H9 (cell line): ENCODE data around the gene ANGEL1. TPM values are rescaled to one million over a fixed set of nuclear protein-coding genes. Genes with fewer than 3 reads are reported as not detected.
A peak's percentile ranks its signal among the peaks of the same experiment; 100 is the strongest.

Source experiments
- DNase-seq: peaks from one replicate; pipeline ENCODE4 v3.0.0-alpha.2; 2017
- H2AFZ ChIP-seq: one replicate; pipeline ENCODE4 v1.6.1; 2013; ENCODE audit warnings: mild to moderate bottlenecking, low read length, control low read depth, moderate library complexity
- H2AK5ac ChIP-seq: 2 replicates; pipeline ENCODE4 v1.6.1; 2013; ENCODE audit warnings: low read length, control low read depth, mixed read lengths; ENCODE audit not compliant: insufficient read length
- H2BK120ac ChIP-seq: one replicate; pipeline ENCODE4 v1.6.1; 2013; ENCODE audit warnings: low read depth, mild to moderate bottlenecking, low read length, control low read depth, inconsistent platforms; ENCODE audit not compliant: poor library complexity, severe bottlenecking
- H2BK12ac ChIP-seq: 2 replicates; pipeline ENCODE4 v1.6.1; 2013; ENCODE audit warnings: low read length, control low read depth, mixed read lengths, low read depth; ENCODE audit not compliant: insufficient read length
- H2BK15ac ChIP-seq: 2 replicates; pipeline ENCODE4 v1.6.1; 2013; ENCODE audit warnings: low read depth, low read length, control low read depth
- H2BK20ac ChIP-seq: one replicate; pipeline ENCODE4 v1.6.1; 2013; ENCODE audit warnings: low read depth, mild to moderate bottlenecking, low read length, control low read depth, inconsistent platforms; ENCODE audit not compliant: poor library complexity, severe bottlenecking
- H2BK5ac ChIP-seq: 2 replicates; pipeline ENCODE4 v1.6.1; 2013; ENCODE audit warnings: low read length, control low read depth, mixed read lengths; ENCODE audit not compliant: insufficient read length
- H3K14ac ChIP-seq: 2 replicates; pipeline ENCODE4 v1.6.1; 2013; ENCODE audit warnings: low read length, control low read depth; ENCODE audit not compliant: insufficient read depth
- H3K18ac ChIP-seq: 2 replicates; pipeline ENCODE4 v1.6.1; 2013; ENCODE audit warnings: low read depth, mild to moderate bottlenecking, mixed read lengths, low read length, control low read depth; ENCODE audit not compliant: insufficient read length
- H3K23ac ChIP-seq: 2 replicates; pipeline ENCODE4 v1.6.1; 2013; ENCODE audit warnings: low read length, control low read depth, mixed read lengths, low read depth; ENCODE audit not compliant: insufficient read length
- H3K23me2 ChIP-seq: 2 replicates; pipeline ENCODE4 v1.6.1; 2013; ENCODE audit warnings: low read depth, mild to moderate bottlenecking, mixed read lengths, low read length, control low read depth; ENCODE audit not compliant: insufficient read length, poor library complexity, severe bottlenecking
- H3K27ac ChIP-seq: 2 replicates; pipeline ENCODE4 v1.5.1; 2013; ENCODE audit warnings: low read length, control low read depth, mixed read lengths, low read depth; ENCODE audit not compliant: insufficient read length
- H3K27me3 ChIP-seq: 2 replicates; pipeline ENCODE4 v1.6.1; 2013; ENCODE audit warnings: low read length, control low read depth, inconsistent platforms; ENCODE audit not compliant: insufficient read depth
- H3K4ac ChIP-seq: 2 replicates; pipeline ENCODE4 v1.6.1; 2013; ENCODE audit warnings: low read depth, mild to moderate bottlenecking, control low read depth, inconsistent platforms, low read length, moderate library complexity
- H3K4me1 ChIP-seq: 2 replicates; pipeline ENCODE4 v1.6.1; 2013; ENCODE audit warnings: low read length, control low read depth, inconsistent platforms; ENCODE audit not compliant: insufficient read depth
- H3K4me2 ChIP-seq: 2 replicates; pipeline ENCODE4 v1.6.1; 2013; ENCODE audit warnings: low read length, control low read depth, mixed read lengths; ENCODE audit not compliant: insufficient read length, insufficient read depth
- H3K56ac ChIP-seq: 2 replicates; pipeline ENCODE4 v1.6.1; 2013; ENCODE audit warnings: low read depth, mild to moderate bottlenecking, mixed read lengths, low read length, control low read depth; ENCODE audit not compliant: insufficient read length
- H3K79me1 ChIP-seq: 2 replicates; pipeline ENCODE4 v1.6.1; 2013; ENCODE audit warnings: low read depth, mild to moderate bottlenecking, moderate library complexity, low read length, control low read depth, inconsistent platforms; ENCODE audit not compliant: insufficient read depth, poor library complexity, severe bottlenecking
- H3K79me2 ChIP-seq: 2 replicates; pipeline ENCODE4 v1.6.1; 2013; ENCODE audit warnings: low read length, control low read depth, inconsistent platforms; ENCODE audit not compliant: insufficient read depth
- H3K9ac ChIP-seq: 2 replicates; pipeline ENCODE4 v1.6.1; 2013; ENCODE audit warnings: low read length, control low read depth, mixed read lengths; ENCODE audit not compliant: insufficient read length; ENCODE audit errors: extremely low read depth
- H3K9me3 ChIP-seq: one replicate; pipeline ENCODE4 v1.6.1; 2013; ENCODE audit warnings: low read depth, low read length, inconsistent platforms; ENCODE audit not compliant: control insufficient read depth
- H3T11ph ChIP-seq: one replicate; pipeline ENCODE4 v1.6.1; 2013; ENCODE audit warnings: mild to moderate bottlenecking, low read length, control low read depth, inconsistent platforms
- H4K20me1 ChIP-seq: one replicate; pipeline ENCODE4 v1.6.1; 2013; ENCODE audit not compliant: control insufficient read depth, insufficient read length, insufficient read depth
- H4K5ac ChIP-seq: 2 replicates; pipeline ENCODE4 v1.6.1; 2013; ENCODE audit warnings: low read depth, mild to moderate bottlenecking, mixed read lengths, low read length, control low read depth; ENCODE audit not compliant: insufficient read length
- H4K8ac ChIP-seq: replicated peaks from 2 replicates; pipeline ENCODE4 v1.6.1; 2013; ENCODE audit warnings: low read length, control low read depth, mixed read lengths, low read depth; ENCODE audit not compliant: insufficient read length
- H4K91ac ChIP-seq: 2 replicates; pipeline ENCODE4 v1.6.1; 2013; ENCODE audit warnings: low read depth, mild to moderate bottlenecking, moderate library complexity, mixed read lengths, low read length, control low read depth; ENCODE audit not compliant: insufficient read length
- H3K27ac Mint-ChIP-seq, 3 experiments: 2 replicates in 2 of 3; 3 replicates in 1 of 3; pipeline ENCODE4 v1.8.0; 2020 to 2021; ENCODE audit warnings: mixed read lengths in 3 of 3, mild to moderate bottlenecking in 1 of 3, moderate library complexity in 1 of 3
- H3K27me3 Mint-ChIP-seq: 2 replicates; pipeline ENCODE4 v1.8.0; 2021; ENCODE audit warnings: low read depth, mild to moderate bottlenecking, moderate library complexity, mixed read lengths
- H3K36me3 Mint-ChIP-seq, 3 experiments: 2 replicates in 2 of 3; 3 replicates in 1 of 3; pipeline ENCODE4 v1.8.0; 2020 to 2021; ENCODE audit warnings: low read depth in 3 of 3, mixed read lengths in 3 of 3; ENCODE audit not compliant: insufficient read depth in 1 of 3
- H3K4me1 Mint-ChIP-seq, 2 experiments: 2 replicates each; pipeline ENCODE4 v1.8.0; 2020; ENCODE audit warnings: mixed read lengths in 2 of 2
- H3K4me3 Mint-ChIP-seq, 2 experiments: 2 replicates in 1 of 2; 3 replicates in 1 of 2; pipeline ENCODE4 v1.8.0; 2020 to 2021; ENCODE audit warnings: mild to moderate bottlenecking in 2 of 2, mixed read lengths in 2 of 2, moderate library complexity in 1 of 2
- H3K9me3 Mint-ChIP-seq, 2 experiments: 2 replicates in 1 of 2; 3 replicates in 1 of 2; pipeline ENCODE4 v1.8.0; 2020; ENCODE audit warnings: mild to moderate bottlenecking in 2 of 2, mixed read lengths in 2 of 2, moderate library complexity in 1 of 2
- CTCF ChIP-seq: fragments of 200-600 bp; sonication (generic); conservative IDR thresholded peaks from 3 replicates; pipeline ENCODE4 v1.8.0; 2021; ENCODE audit warnings: antibody characterized with exemption, mild to moderate bottlenecking
- WGBS: extraction: QIAGEN DNeasy Blood & Tissue Kit; methylation state at CpG from one replicate; pipeline ENCODE4 v1.1.7; 2013; ENCODE audit warnings: missing lambda C conversion rate, low lambda C conversion rate, mixed read lengths; ENCODE audit not compliant: insufficient read length; ENCODE audit errors: extremely low coverage; 5-methylcytosine and 5-hydroxymethylcytosine counted together
- total RNA-seq: library from RNA; stranded (reverse); gene quantifications from 2 replicates; pipeline ENCODE4 v1.2.1, GENCODE V29; 2021

Gene ANGEL1
- total RNA-seq, 1 experiment from 2014 or later = 21.5 TPM

GRCh38 chr14:76760331-76761135 is 52.1 kb downstream of the ANGEL1 start:
- Histone ChIP-seq H2BK120ac (no peak overlapping the region), H2AFZ (no peak overlapping the region), H3K79me1 (no peaks in the 10 kb centered on the region), H3K79me2 (no peaks in the 10 kb centered on the region), H2AK5ac (no peak overlapping the region), H3K23me2 (peaks cover 14% of the 10 kb centered on the region), H4K8ac (no peak overlapping the region), H2BK15ac (no peak overlapping the region), H3K9ac (no peak overlapping the region), H2BK20ac (no peak overlapping the region), H3T11ph (no peak overlapping the region), H2BK12ac (no peak overlapping the region), H4K5ac (no peak overlapping the region), H3K9me3 (no peaks in the 10 kb centered on the region), H4K20me1 (no peaks in the 10 kb centered on the region), H3K27me3 (peaks cover 26% of the 10 kb centered on the region), H4K91ac (no peak overlapping the region), H3K4me1 (no peaks in the 10 kb centered on the region), H3K4me2 (peak overlapping the region; percentile 39), H3K27ac (no peak overlapping the region), H3K18ac (no peak overlapping the region), H2BK5ac (no peak overlapping the region), H3K23ac (no peak overlapping the region), H3K56ac (no peak overlapping the region), H3K14ac (no peak overlapping the region), H3K4ac (no peak overlapping the region)
- DNase-seq = peak; percentile 23
- WGBS = no CpG with 5 or more reads among the region's 26 CpGs
- Mint-ChIP-seq H3K4me3 (peak overlapping the region; percentile 72 to 85), H3K27me3 (peaks cover 82% of the 10 kb centered on the region), H3K36me3 (peaks cover 0 to 3% (median 0%) of the 10 kb centered on the region in 3 experiments; a peak in 3 of 7 replicates), H3K9me3 (no peaks in the 10 kb centered on the region; a peak in 1 of 5 replicates), H3K4me1 (peaks cover 11 to 14% of the 10 kb centered on the region in 2 experiments), H3K27ac (no peak overlapping the region)
- TF ChIP-seq CTCF = no peak
